CD4-positive, alpha-beta T cell (primary cell): ENCODE measurements around the gene NTN5. TPM values are rescaled to one million over a fixed set of nuclear protein-coding genes. Genes with fewer than 3 reads are reported as not detected.
A peak's percentile ranks its signal among the peaks of the same experiment; 100 is the strongest.
"Not testable (repeated sequence)": the region's sequence is repeated elsewhere in the genome, so short reads cannot be mapped to it uniquely, and the experiment has no call there.

Experiments
- ATAC-seq: fragments of 200-7000 bp; cut with Tn5 transposase; one replicate; pipeline ENCODE4 v1.10.0; 2022; ENCODE audit warnings: mild to moderate bottlenecking; ENCODE audit not compliant: poor library complexity
- CTCF ChIA-PET: fragments of 350-600 bp; sonication (Branson Sonifier 250); formaldehyde crosslinking; loops from one replicate; lab custom pipeline; 2021; ENCODE audit warnings: antibody characterized with exemption, inconsistent platforms; lab: Charles Lee
- POLR2A ChIA-PET: fragments of 350-600 bp; sonication (Branson Sonifier 250); formaldehyde crosslinking; loops from one replicate; lab custom pipeline; 2021; ENCODE audit warnings: antibody characterized with exemption, inconsistent platforms; lab: Charles Lee
- DNase-seq, 14 experiments: peaks; one replicate each; pipeline ENCODE4 v3.0.0-alpha.2; 2013 to 2020; ENCODE audit warnings: mixed read lengths in 2 of 14
- H3K27ac ChIP-seq, 2 donors: one replicate each; pipeline versions ENCODE4 v1.5.1 to v1.7.0; 2013; ENCODE audit warnings: low read length in 2 of 2, low read depth in 1 of 2, mild to moderate bottlenecking in 1 of 2
- H3K27me3 ChIP-seq, 2 experiments: 1 replicate in 1 of 2; 2 replicates in 1 of 2; pipeline versions ENCODE4 v1.6.1 to v1.7.0; 2013; ENCODE audit warnings: low read length in 2 of 2, control low read depth in 1 of 2, mild to moderate bottlenecking in 1 of 2, moderate library complexity in 1 of 2; ENCODE audit not compliant: insufficient read depth in 2 of 2, control insufficient read depth in 1 of 2
- H3K36me3 ChIP-seq: one replicate; pipeline ENCODE4 v1.6.1; 2013; ENCODE audit warnings: low read length, control low read depth; ENCODE audit not compliant: insufficient read depth
- H3K4me1 ChIP-seq: one replicate; pipeline ENCODE4 v1.6.1; 2013; ENCODE audit warnings: low read length, control low read depth; ENCODE audit not compliant: insufficient read depth
- H3K4me3 ChIP-seq: one replicate; pipeline ENCODE4 v1.5.1; 2013; ENCODE audit warnings: mild to moderate bottlenecking, low read length, moderate library complexity
- H3K9me3 ChIP-seq, 2 experiments: 1 replicate in 1 of 2; 2 replicates in 1 of 2; pipeline versions ENCODE4 v1.6.1 to v1.7.0; 2013; ENCODE audit warnings: low read length in 2 of 2, mild to moderate bottlenecking in 2 of 2, control low read depth in 1 of 2, moderate library complexity in 1 of 2; ENCODE audit not compliant: control insufficient read depth in 1 of 2, insufficient read depth in 1 of 2
- H3K27ac Mint-ChIP-seq: one replicate; pipeline ENCODE4 v1.8.0; 2020; ENCODE audit warnings: mixed read lengths
- H3K27me3 Mint-ChIP-seq: one replicate; pipeline ENCODE4 v1.8.0; 2021; ENCODE audit warnings: mixed read lengths
- H3K36me3 Mint-ChIP-seq: one replicate; pipeline ENCODE4 v1.8.0; 2021; ENCODE audit warnings: low read depth, mixed read lengths
- H3K4me1 Mint-ChIP-seq: one replicate; pipeline ENCODE4 v1.8.0; 2021; ENCODE audit warnings: low read depth, mixed read lengths
- H3K4me3 Mint-ChIP-seq: one replicate; pipeline ENCODE4 v1.8.0; 2020; ENCODE audit warnings: mild to moderate bottlenecking, mixed read lengths
- H3K9me3 Mint-ChIP-seq: one replicate; pipeline ENCODE4 v1.8.0; 2020; ENCODE audit warnings: mixed read lengths
- intact Hi-C, 2 experiments: fragments of 100-400 bp; cut with DNase I in 1 of 2; cut with micrococcal nuclease in 1 of 2; formaldehyde crosslinking; loops; one replicate each; pipeline versions ENCODE4 v1.15.1 to v1.9.0; 2023 to 2025; cut with DNase I, micrococcal nuclease
- total RNA-seq, 174 experiments: library from RNA in 2 of 174; stranded (reverse) in 2 of 174; gene quantifications; one replicate each; pipeline ENCODE4 v1.2.3 and lab custom pipeline; 2021 to 2026
- TF ChIP-seq, protein P1 (sequence below): fragments of 200-600 bp; IDR thresholded peaks from one replicate; pipeline ENCODE4 v1.8.0; 2022; ENCODE audit warnings: antibody characterized with exemption, mild to moderate bottlenecking

The NTN5 gene
- total RNA-seq, 2 experiments from 2014 or later = 2.7 to 3.0 TPM

DNA sequence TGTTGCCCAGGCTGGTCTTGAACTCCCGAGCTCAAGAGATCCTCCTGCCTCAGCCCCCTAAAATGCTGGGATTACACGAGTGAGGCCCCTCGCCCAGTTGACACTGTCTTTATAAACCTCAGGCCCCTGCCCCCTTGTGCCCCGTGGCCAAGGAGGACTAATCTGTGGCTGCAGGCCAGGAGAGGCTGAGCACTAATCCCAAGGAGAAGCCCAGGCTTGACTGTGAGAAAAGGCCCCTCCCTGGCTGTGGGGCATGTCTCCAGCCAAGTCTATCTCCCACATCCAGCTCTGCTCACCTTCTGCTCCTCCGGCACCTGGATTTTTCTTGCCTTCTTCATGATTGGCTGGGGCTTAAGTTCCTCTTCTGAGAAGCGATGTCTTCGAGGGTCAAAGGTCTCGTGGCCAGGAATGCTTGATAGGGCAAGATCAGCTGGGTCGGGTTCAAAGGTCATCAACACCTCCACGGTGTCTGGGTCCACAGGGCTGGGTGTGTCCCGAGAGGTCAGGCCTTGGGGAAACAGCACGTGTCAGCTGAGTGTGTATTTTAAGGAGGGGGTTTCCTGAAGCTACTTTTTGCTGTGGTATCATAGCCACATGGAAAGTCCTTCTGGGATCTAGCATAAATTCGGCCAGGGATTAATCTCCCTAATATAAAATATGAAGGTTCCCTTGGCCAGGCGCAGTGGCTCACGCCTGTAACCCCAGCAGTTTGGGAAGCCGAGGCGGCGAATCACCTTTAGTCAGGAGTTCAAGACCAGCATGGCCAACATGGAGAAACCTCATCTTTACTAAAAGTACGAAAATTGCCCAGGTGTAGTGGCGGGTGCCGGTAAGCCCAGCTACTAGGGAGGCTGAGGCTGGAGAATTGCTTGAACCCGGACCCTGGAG lies 39.4 kb downstream of the NTN5 start:
- DNase-seq = peak in 1 of 14 experiments; percentile 38

DNA sequence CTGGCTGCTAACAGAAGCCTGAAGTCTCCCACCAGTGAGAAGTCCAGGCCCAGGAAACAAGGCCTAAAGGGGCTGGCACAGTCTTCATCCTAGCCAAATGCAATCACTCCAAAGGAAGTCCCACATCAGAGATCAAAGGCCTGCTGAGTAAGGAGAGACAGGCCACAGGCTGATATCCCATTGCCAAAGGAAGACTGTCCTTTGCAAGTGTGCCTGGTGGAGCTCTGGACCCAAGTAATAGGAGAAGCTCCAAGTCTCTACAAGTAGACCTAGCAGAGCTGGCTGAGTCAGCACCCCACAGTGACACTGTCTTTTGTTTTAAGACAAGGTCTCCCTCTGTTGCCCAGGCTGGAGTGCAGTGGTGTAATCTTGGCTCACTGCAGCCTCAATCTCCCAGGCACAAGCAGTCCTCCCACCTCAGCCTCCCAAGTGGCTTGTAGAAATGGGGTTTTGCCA lies 40.1 kb downstream of the NTN5 start:
- intact Hi-C loops = loop anchor here in 1 of 2 experiments (10.0 kb wide), 1 partner anchor 1242 kb away; the partner anchor contains the start of genes AKT1S1 and TBC1D17
- TF ChIP-seq, protein P1, sequence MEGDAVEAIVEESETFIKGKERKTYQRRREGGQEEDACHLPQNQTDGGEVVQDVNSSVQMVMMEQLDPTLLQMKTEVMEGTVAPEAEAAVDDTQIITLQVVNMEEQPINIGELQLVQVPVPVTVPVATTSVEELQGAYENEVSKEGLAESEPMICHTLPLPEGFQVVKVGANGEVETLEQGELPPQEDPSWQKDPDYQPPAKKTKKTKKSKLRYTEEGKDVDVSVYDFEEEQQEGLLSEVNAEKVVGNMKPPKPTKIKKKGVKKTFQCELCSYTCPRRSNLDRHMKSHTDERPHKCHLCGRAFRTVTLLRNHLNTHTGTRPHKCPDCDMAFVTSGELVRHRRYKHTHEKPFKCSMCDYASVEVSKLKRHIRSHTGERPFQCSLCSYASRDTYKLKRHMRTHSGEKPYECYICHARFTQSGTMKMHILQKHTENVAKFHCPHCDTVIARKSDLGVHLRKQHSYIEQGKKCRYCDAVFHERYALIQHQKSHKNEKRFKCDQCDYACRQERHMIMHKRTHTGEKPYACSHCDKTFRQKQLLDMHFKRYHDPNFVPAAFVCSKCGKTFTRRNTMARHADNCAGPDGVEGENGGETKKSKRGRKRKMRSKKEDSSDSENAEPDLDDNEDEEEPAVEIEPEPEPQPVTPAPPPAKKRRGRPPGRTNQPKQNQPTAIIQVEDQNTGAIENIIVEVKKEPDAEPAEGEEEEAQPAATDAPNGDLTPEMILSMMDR = no peak
- H3K4me1 Mint-ChIP-seq = peaks cover 44% of the 10 kb centered on the region
- Histone ChIP-seq H3K4me1 (peaks cover 48% of the 10 kb centered on the region), H3K4me3 (no peak overlapping the region), H3K9me3 (no peaks in the 10 kb centered on the region), H3K27ac (peak overlapping the region in 1 of 2 donors; percentile 94), H3K27me3 (no peaks in the 10 kb centered on the region), H3K36me3 (peaks cover 49% of the 10 kb centered on the region)
- no peaks in the 10 kb centered on the region for H3K9me3 Mint-ChIP-seq
- ChIA-PET CTCF (no interaction called here), POLR2A (interaction anchor here (2.8 to 3.7 kb wide), 3 partner anchors 9 to 14 kb away, joined by 34 to 45 read pairs (median 43); partner anchors contain the start of genes CA11, RPL18 and SPHK2)
- H3K36me3 Mint-ChIP-seq = peaks cover 71% of the 10 kb centered on the region
- H3K27ac Mint-ChIP-seq = peak overlapping the region; percentile 95
- ATAC-seq (no peak), DNase-seq (peak in 1 of 14 experiments; percentile 29)
- no peaks in the 10 kb centered on the region for H3K27me3 Mint-ChIP-seq
- H3K4me3 Mint-ChIP-seq = no peak overlapping the region

More for the DNA sequence above, 39.4 kb downstream of the NTN5 start:
- peak overlapping the region; percentile 90 for H3K4me3 Mint-ChIP-seq
- no peaks in the 10 kb centered on the region for H3K27me3 Mint-ChIP-seq
- Histone ChIP-seq H3K27ac (peak overlapping the region; percentile 78 to 94), H3K27me3 (no peaks in the 10 kb centered on the region), H3K4me1 (peaks cover 55% of the 10 kb centered on the region), H3K36me3 (peaks cover 48% of the 10 kb centered on the region), H3K9me3 (no peaks in the 10 kb centered on the region), H3K4me3 (peak overlapping the region; percentile 71)
- intact Hi-C loops = loop anchor here in 1 of 2 experiments (1.0 to 10.0 kb wide), 4 partner anchors 9 to 1241 kb away; partner anchors contain the start of genes AKT1S1, RPL18, SPHK2 and TBC1D17
- H3K4me1 Mint-ChIP-seq = peaks cover 51% of the 10 kb centered on the region
- no peak for ATAC-seq
- POLR2A ChIA-PET = interaction anchor here (0.5 to 3.7 kb wide), 13 partner anchors 9 to 927 kb away, joined by 3 to 45 read pairs (median 3); partner anchors contain the start of genes CA11, GYS1, RPL18 and RUVBL2
- H3K36me3 Mint-ChIP-seq = peaks cover 67% of the 10 kb centered on the region
- TF ChIP-seq, protein P1 = no peak
- CTCF ChIA-PET = interaction anchor here (0.7 to 1.2 kb wide), 2 partner anchors 14 to 338 kb away, joined by 3 to 4 read pairs; partner anchors contain the start of genes RPL18 and SPHK2
- H3K27ac Mint-ChIP-seq = peak overlapping the region; percentile 95
- no peaks in the 10 kb centered on the region for H3K9me3 Mint-ChIP-seq

DNA sequence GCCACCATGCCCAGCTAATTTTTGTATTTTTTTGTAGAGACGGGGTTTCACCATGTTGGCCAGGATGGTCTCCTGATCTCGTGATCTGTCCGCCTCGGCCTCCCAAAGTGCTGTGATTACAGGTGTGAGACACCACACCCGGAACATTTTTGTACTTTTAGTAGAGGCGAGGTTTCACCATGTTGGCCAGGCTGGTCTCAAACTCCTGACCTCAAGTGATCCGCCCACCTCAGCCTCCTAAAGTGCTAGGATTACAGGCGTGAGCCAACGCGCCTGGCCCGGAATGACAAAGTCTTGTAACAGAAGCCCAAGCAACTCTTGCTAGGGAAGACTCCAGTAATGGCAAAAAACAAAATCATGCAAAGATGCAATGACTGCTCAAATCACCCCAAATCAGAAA lies 40.5 kb downstream of the NTN5 start:
- intact Hi-C loops = loop anchor here in 1 of 2 experiments (10.0 kb wide), 1 partner anchor 1243 kb away; the partner anchor contains the start of genes AKT1S1 and TBC1D17
- H3K27ac ChIP-seq, DNase-seq, H3K4me3 ChIP-seq, H3K4me3 Mint-ChIP-seq, H3K27me3 ChIP-seq, ATAC-seq, H3K9me3 ChIP-seq, H3K27me3 Mint-ChIP-seq, CTCF ChIA-PET, H3K9me3 Mint-ChIP-seq: not testable (repeated sequence)
- peaks cover 41% of the 10 kb centered on the region for H3K4me1 Mint-ChIP-seq
- peak overlapping the region; percentile 95 for H3K27ac Mint-ChIP-seq
- Histone ChIP-seq H3K36me3 (peaks cover 49% of the 10 kb centered on the region), H3K4me1 (peaks cover 51% of the 10 kb centered on the region)
- POLR2A ChIA-PET = interaction anchor here (2.8 to 5.0 kb wide), 4 partner anchors 9 to 14 kb away, joined by 33 to 45 read pairs (median 38); partner anchors contain the start of genes CA11, RPL18 and SPHK2
- peaks cover 71% of the 10 kb centered on the region for H3K36me3 Mint-ChIP-seq
